ENCODE results near the gene SAFB.

SAFB gene

DNA sequence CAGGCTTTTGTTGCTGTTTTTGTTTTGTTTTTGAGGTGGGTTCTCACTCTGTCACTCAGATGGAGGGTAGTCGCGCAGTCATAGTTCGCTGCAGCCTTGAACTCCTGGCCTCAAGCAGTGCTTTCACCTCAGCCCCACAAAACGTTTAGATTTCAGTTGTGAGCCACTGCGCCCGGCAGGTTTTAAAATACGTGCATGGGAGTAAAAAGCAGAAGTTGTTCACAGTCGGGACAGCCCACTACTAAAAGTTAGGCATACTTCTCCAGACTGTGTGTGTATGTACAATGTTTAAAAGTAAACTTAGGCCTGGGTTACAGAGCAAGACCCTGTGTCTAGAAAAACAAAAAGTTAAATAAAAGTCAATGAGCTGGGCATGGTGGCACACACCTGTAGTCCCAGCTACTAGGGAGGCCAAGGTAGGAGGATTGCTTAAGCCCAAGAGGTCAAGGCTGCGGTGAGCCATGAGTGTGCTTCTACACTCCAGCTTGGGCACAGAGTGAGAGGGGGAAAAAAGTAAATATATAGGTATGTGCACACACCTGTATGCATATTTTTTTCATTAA, 6.1 kb downstream of the SAFB start:
- H3K79me2 ChIP-seq (ENCODE audit: control insufficient read depth, insufficient read depth, low read length, poor library complexity), result peaks cover 28% of the 10 kb centered on the region
- no peak overlapping the region for H2AFZ ChIP-seq (ENCODE audit: insufficient read depth, low read length, poor library complexity)
- no peak overlapping the region for H2BK12ac ChIP-seq (ENCODE audit: low read length)
- no peaks in the 10 kb centered on the region for H3K27me3 ChIP-seq (ENCODE audit: insufficient read depth, low read length)
- no peak overlapping the region for H3K9ac ChIP-seq (ENCODE audit: low read length)
- H3K4ac ChIP-seq (ENCODE audit: low read depth, low read length), result peak overlapping the region; percentile 37
- H3K18ac ChIP-seq (ENCODE audit: low read length), result no peak overlapping the region
- no peaks in the 10 kb centered on the region for H3K9me3 ChIP-seq (ENCODE audit: insufficient read depth, low read depth, low read length)
- H2AK5ac ChIP-seq (ENCODE audit: low read length), result no peak overlapping the region
- no peak overlapping the region for H3K27ac ChIP-seq (ENCODE audit: low read depth, low read length)
- H2BK120ac ChIP-seq (ENCODE audit: insufficient read depth, low read length, poor library complexity), result no peak overlapping the region
- no peak overlapping the region for H4K12ac ChIP-seq (ENCODE audit: low read depth, low read length)
- peaks cover 29 to 41% of the 10 kb centered on the region in 2 experiments for H3K36me3 ChIP-seq (ENCODE audit: control insufficient read depth in 1 of 2, insufficient read depth in 2 of 2, low read length in 2 of 2)
- no peak overlapping the region for H3K4me2 ChIP-seq (ENCODE audit: low read length)
- no peak for DNase-seq
- H3K79me1 ChIP-seq (ENCODE audit: low read length), result no peaks in the 10 kb centered on the region
- no peak overlapping the region for H3K14ac ChIP-seq (ENCODE audit: low read length)
- no peak overlapping the region for H3K4me3 ChIP-seq (ENCODE audit: low read depth, low read length)
- no peak overlapping the region for H4K91ac ChIP-seq (ENCODE audit: low read depth, low read length)
- no peak overlapping the region for H4K8ac ChIP-seq (ENCODE audit: low read depth, low read length)
- peaks cover 0 to 10% of the 10 kb centered on the region in 2 experiments for H3K4me1 ChIP-seq (ENCODE audit: control insufficient read depth in 1 of 2, insufficient read depth in 2 of 2, low read length in 2 of 2)
- H2BK5ac ChIP-seq (ENCODE audit: low read depth, low read length, poor library complexity), result no peak overlapping the region
- H3K23ac ChIP-seq (ENCODE audit: low read length), result no peak overlapping the region
- no CpG with 5 or more reads among the region's 9 CpGs for WGBS (ENCODE audit: extremely low coverage, insufficient coverage, insufficient read length)

DNA sequence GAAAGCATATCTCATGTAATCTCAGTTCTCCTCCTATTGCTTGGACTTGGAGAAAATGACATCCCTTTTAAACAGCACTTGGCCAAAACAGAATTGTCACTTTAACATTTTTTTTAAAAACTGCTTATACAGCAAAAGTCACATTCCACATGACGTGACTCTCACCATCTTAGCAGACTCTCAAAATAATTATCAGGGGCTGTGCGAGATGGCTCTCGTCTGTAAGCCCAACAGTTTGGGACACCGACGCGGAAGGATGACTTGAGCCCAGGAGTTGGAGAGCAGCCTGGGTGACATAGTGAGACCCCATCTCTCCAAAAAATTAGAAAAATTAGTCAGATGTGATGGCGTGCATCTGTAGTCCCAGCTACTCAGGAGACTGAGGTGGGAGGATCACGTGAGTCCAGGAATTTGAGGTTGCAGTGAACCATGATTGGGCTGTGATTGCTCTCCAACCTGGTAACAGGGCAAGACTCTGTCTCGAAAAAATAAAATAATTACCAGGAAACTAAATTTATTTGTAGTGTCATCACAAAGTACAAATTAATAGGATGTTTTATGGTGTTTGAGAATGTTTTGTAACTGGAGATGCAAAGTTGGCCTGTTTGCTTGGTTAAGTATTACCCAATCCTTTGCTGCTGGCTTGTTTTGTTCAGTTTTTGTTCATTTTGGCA, 8.8 kb downstream of the SAFB start:
- Histone ChIP-seq H3K36me3 (ENCODE audit: control insufficient read depth in 1 of 2, insufficient read depth in 2 of 2, low read length in 2 of 2) (peaks cover 25% of the 10 kb centered on the region in 2 experiments), H2AK5ac (ENCODE audit: low read length) (no peak overlapping the region), H3K14ac (ENCODE audit: low read length) (no peak overlapping the region), H3K4me2 (ENCODE audit: low read length) (no peak overlapping the region), H3K4ac (ENCODE audit: low read depth, low read length) (peak overlapping the region; percentile 78), H3K18ac (ENCODE audit: low read length) (no peak overlapping the region), H4K12ac (ENCODE audit: low read depth, low read length) (no peak overlapping the region), H2BK120ac (ENCODE audit: insufficient read depth, low read length, poor library complexity) (no peak overlapping the region), H4K8ac (ENCODE audit: low read depth, low read length) (no peak overlapping the region), H3K9me3 (ENCODE audit: insufficient read depth, low read depth, low read length) (no peaks in the 10 kb centered on the region), H3K79me2 (ENCODE audit: control insufficient read depth, insufficient read depth, low read length, poor library complexity) (peaks cover 14% of the 10 kb centered on the region), H3K27me3 (ENCODE audit: insufficient read depth, low read length) (no peaks in the 10 kb centered on the region), H3K23ac (ENCODE audit: low read length) (no peak overlapping the region), H3K27ac (ENCODE audit: low read depth, low read length) (no peak overlapping the region), H4K91ac (ENCODE audit: low read depth, low read length) (no peak overlapping the region), H2AFZ (ENCODE audit: insufficient read depth, low read length, poor library complexity) (no peak overlapping the region), H3K4me1 (ENCODE audit: control insufficient read depth in 1 of 2, insufficient read depth in 2 of 2, low read length in 2 of 2) (peaks cover 0 to 3% of the 10 kb centered on the region in 2 experiments), H3K79me1 (ENCODE audit: low read length) (no peaks in the 10 kb centered on the region), H2BK5ac (ENCODE audit: low read depth, low read length, poor library complexity) (no peak overlapping the region), H3K4me3 (ENCODE audit: low read depth, low read length) (no peak overlapping the region), H2BK12ac (ENCODE audit: low read length) (no peak overlapping the region), H3K9ac (ENCODE audit: low read length) (no peak overlapping the region)
- DNase-seq, result no peak
- WGBS (ENCODE audit: extremely low coverage, insufficient coverage, insufficient read length), result no CpG with 5 or more reads among the region's 9 CpGs

DNA sequence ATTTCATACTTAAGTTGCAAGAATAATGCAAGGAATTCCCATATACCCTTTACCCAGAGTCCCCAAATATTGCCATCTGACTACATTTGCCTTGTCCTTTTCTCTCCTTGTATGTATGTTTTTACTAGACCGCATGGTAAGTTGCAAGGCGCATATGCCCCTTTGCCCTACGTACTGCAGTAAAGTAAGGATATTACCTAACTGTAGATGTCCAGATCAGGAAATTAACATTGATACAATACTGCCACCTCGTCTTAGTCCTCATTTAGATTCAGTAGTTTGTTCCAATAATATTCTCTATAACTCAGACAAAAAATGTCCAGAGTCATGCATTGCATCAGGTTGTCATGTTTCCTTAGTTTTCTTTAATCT, 9.3 kb downstream of the SAFB start:
- Histone ChIP-seq H2AK5ac (ENCODE audit: low read length) (no peak overlapping the region), H2AFZ (ENCODE audit: insufficient read depth, low read length, poor library complexity) (no peak overlapping the region), H3K9ac (ENCODE audit: low read length) (no peak overlapping the region), H4K91ac (ENCODE audit: low read depth, low read length) (no peak overlapping the region), H3K4me1 (ENCODE audit: control insufficient read depth in 1 of 2, insufficient read depth in 2 of 2, low read length in 2 of 2) (peaks cover 0 to 3% of the 10 kb centered on the region in 2 experiments), H3K27me3 (ENCODE audit: insufficient read depth, low read length) (no peaks in the 10 kb centered on the region), H3K79me1 (ENCODE audit: low read length) (no peaks in the 10 kb centered on the region), H3K4me2 (ENCODE audit: low read length) (no peak overlapping the region), H3K4ac (ENCODE audit: low read depth, low read length) (peak overlapping the region; percentile 6), H2BK12ac (ENCODE audit: low read length) (no peak overlapping the region), H3K18ac (ENCODE audit: low read length) (no peak overlapping the region), H2BK5ac (ENCODE audit: low read depth, low read length, poor library complexity) (no peak overlapping the region), H3K27ac (ENCODE audit: low read depth, low read length) (no peak overlapping the region), H3K14ac (ENCODE audit: low read length) (no peak overlapping the region), H4K8ac (ENCODE audit: low read depth, low read length) (no peak overlapping the region), H2BK120ac (ENCODE audit: insufficient read depth, low read length, poor library complexity) (no peak overlapping the region), H3K79me2 (ENCODE audit: control insufficient read depth, insufficient read depth, low read length, poor library complexity) (peaks cover 11% of the 10 kb centered on the region), H3K36me3 (ENCODE audit: control insufficient read depth in 1 of 2, insufficient read depth in 2 of 2, low read length in 2 of 2) (peaks cover 21% of the 10 kb centered on the region in 2 experiments), H3K4me3 (ENCODE audit: low read depth, low read length) (no peak overlapping the region), H3K9me3 (ENCODE audit: insufficient read depth, low read depth, low read length) (no peaks in the 10 kb centered on the region), H3K23ac (ENCODE audit: low read length) (no peak overlapping the region), H4K12ac (ENCODE audit: low read depth, low read length) (no peak overlapping the region)
- no CpG with 5 or more reads among the region's 4 CpGs for WGBS (ENCODE audit: extremely low coverage, insufficient coverage, insufficient read length)
- DNase-seq, result no peak

DNA sequence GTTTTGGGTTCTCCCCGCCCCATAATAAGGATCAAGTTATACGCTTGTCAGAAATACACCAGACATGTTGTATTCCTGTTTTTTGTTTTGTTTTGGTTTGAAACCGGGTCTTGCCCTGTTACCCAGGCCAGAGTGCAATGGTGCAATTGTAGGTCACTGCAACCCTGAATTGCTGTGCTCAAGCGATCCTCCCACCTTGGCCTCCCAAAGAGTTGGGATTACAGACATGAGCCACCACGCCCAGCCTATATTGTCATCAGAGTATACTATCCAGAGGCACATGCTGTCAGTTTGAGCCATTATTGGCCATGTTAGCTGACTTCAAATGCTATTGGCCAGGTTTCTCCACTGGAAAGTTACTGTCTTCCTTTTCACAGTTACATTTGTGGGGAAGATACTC, 9.8 kb downstream of the SAFB start:
- H3K9me3 ChIP-seq (ENCODE audit: insufficient read depth, low read depth, low read length), result no peaks in the 10 kb centered on the region
- H3K27me3 ChIP-seq (ENCODE audit: insufficient read depth, low read length), result no peaks in the 10 kb centered on the region
- H2BK5ac ChIP-seq (ENCODE audit: low read depth, low read length, poor library complexity), result no peak overlapping the region
- no peaks in the 10 kb centered on the region for H3K79me1 ChIP-seq (ENCODE audit: low read length)
- peaks cover 13% of the 10 kb centered on the region for H3K79me2 ChIP-seq (ENCODE audit: control insufficient read depth, insufficient read depth, low read length, poor library complexity)
- H4K91ac ChIP-seq (ENCODE audit: low read depth, low read length), result no peak overlapping the region
- no peak overlapping the region for H4K12ac ChIP-seq (ENCODE audit: low read depth, low read length)
- no peak overlapping the region for H3K23ac ChIP-seq (ENCODE audit: low read length)
- H3K4me3 ChIP-seq (ENCODE audit: low read depth, low read length), result no peak overlapping the region
- no peak overlapping the region for H2BK120ac ChIP-seq (ENCODE audit: insufficient read depth, low read length, poor library complexity)
- no peak overlapping the region for H3K4me2 ChIP-seq (ENCODE audit: low read length)
- H3K27ac ChIP-seq (ENCODE audit: low read depth, low read length), result no peak overlapping the region
- H3K18ac ChIP-seq (ENCODE audit: low read length), result no peak overlapping the region
- no peak overlapping the region for H2BK12ac ChIP-seq (ENCODE audit: low read length)
- H3K14ac ChIP-seq (ENCODE audit: low read length), result no peak overlapping the region
- no peak overlapping the region for H2AFZ ChIP-seq (ENCODE audit: insufficient read depth, low read length, poor library complexity)
- no peak overlapping the region for H4K8ac ChIP-seq (ENCODE audit: low read depth, low read length)
- H3K4ac ChIP-seq (ENCODE audit: low read depth, low read length), result no peak overlapping the region
- H3K36me3 ChIP-seq (ENCODE audit: control insufficient read depth in 1 of 2, insufficient read depth in 2 of 2, low read length in 2 of 2), result peaks cover 19 to 20% of the 10 kb centered on the region in 2 experiments
- peak in 1 of 2 donors; percentile 38 for DNase-seq
- H3K9ac ChIP-seq (ENCODE audit: low read length), result no peak overlapping the region
- H2AK5ac ChIP-seq (ENCODE audit: low read length), result no peak overlapping the region
- peaks cover 0 to 3% of the 10 kb centered on the region in 2 experiments for H3K4me1 ChIP-seq (ENCODE audit: control insufficient read depth in 1 of 2, insufficient read depth in 2 of 2, low read length in 2 of 2)
- WGBS (ENCODE audit: extremely low coverage, insufficient coverage, insufficient read length), result no CpG with 5 or more reads among the region's 5 CpGs

All from trophoblast cell (in vitro differentiated cells and primary cell).